Stimulated activated CD4-positive, alpha-beta T cell treated with anti-CD3 and anti-CD28 coated beads, Interleukin-1b, Interleukin-23, amount 100 ng/mL, for 24 hours (primary cell): ENCODE measurements around the gene ZP2.
"Not testable (repeated sequence)": the region's sequence is repeated elsewhere in the genome, so short reads cannot be mapped to it uniquely, and the experiment has no call there.

Experiments
- DNase-seq, 4 experiments: peaks; one replicate each; pipeline ENCODE4 v3.0.0-alpha.2; 2020; ENCODE audit warnings: low read depth in 4 of 4, low spot score in 1 of 4

The ZP2 gene

DNA sequence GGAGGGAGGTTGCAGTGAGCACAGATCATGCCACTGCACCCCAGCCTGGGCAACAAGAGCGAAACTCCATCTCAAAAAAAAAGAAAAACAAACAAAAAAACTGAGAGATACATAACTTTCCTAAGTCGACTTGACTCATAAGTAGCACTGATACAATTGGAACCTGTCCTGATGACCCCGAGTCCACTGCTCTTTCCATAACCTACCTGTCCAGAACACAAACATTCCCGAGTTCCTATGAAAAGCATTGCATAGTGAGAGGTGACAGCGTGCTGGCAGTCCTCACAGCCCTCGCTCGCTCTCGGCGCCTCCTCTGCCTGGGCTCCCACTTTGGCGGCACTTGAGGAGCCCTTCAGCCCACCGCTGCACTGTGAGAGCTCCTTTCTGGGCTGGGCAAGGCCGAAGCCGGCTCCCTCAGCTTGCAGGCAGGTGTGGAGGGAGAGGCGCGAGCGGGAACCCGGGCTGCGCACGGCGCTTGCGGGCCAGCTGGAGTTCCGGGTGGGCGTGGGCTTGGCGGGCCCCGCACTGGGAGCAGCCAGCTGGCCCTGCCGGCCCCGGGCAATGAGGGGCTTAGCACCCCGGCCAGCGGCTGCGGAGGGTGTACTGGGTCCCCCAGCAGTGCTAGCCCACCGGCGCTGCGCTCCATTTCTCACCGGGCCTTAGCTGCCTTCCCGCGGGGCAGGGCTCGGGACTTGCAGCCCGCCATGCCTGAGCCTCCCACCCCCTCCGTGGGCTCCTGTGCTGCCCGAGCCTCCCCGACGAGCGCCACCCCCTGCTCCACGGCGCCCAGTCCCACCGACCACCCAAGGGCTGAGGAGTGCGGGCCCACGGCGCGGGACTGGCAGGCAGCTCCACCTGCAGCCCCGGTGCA lies 59.0 kb downstream of the ZP2 start:
- DNase-seq, result not testable (repeated sequence)

DNA sequence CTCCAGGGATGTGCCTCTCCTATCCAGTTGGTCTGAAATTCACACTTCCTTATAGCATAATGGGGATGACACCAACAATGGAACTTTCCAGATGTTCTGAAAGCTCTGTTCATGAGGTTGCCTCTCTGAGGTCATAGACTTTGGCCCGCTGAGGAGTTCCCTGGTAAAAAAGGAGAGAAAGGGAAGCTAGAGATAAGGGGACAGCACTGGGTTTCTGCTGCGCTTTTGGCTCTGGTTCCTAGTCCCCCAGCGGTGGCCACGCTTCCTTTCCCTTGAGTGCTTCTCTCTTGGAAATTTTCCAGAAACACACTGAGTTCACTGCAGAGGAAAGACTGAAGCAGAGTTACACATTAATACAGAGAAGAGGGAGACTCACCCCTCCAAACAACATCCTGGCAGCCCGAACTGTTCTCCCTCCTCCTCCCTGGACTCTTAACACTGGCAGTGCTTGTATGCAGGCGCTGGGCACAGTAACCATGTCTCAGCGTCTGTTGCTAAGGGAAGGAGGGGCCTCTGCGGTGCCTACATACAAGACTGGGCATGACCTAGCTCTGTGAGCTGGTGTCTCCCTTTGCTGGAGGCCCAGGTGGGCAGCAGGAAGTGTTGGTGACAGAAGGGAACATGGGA lies 60.9 kb downstream of the ZP2 start, which contains the start of gene DNAH3:
TSS of gene DNAH3 (minus strand) at position 472 of the 627 bp plus-strand sequence. CDS start 527 bp downstream, outside the sequence.
- no peak for DNase-seq
